IPS DF 4.7 (cell line): ENCODE data around the gene PCDH15.
A peak's percentile ranks its signal among the peaks of the same experiment; 100 is the strongest.

Experiments
- DNase-seq: peaks from one replicate; pipeline ENCODE4 v3.0.0-alpha.2; 2013; ENCODE audit warnings: low spot score; ENCODE audit errors: extremely low read depth

The PCDH15 gene

GRCh38 chr10:53886325-53887300 lies 914.4 kb downstream of the PCDH15 start:
- no peak for DNase-seq

GRCh38 chr10:53864846-53865245 lies 936.2 kb downstream of the PCDH15 start:
- no peak for DNase-seq

DNA sequence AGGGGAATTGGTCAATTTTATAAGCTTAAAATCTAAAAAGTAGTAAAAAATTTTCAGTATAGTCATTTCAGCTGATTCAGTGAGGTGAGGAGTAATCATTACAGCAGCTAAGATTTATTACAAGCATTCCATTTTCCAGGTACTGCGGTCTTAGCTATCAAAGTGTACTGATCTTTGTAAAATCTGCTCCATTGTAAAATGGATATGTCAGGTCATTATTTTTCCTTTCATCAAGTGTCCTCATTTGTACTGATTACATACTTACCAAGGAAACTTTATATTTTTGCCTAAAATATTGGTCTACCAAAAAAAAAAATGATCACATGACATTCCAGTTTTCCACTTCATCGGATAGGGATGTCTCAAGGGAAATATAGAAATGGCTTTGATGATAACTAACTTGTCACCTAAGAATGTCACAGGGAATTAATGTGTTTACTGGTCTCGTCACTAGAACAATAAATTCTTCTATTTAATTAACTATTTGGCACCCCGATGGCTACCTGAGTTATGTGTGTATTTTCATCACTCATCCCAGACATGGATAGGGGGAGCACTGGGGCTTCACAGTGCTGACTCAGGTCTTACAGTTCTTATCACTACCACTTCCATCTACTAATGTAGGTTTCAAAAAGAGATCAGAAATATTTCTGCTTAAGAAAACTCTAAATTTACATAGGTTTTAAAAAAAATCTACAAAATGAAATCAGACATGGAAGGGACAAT lies 948.4 kb downstream of the PCDH15 start:
- DNase-seq: no peak

DNA sequence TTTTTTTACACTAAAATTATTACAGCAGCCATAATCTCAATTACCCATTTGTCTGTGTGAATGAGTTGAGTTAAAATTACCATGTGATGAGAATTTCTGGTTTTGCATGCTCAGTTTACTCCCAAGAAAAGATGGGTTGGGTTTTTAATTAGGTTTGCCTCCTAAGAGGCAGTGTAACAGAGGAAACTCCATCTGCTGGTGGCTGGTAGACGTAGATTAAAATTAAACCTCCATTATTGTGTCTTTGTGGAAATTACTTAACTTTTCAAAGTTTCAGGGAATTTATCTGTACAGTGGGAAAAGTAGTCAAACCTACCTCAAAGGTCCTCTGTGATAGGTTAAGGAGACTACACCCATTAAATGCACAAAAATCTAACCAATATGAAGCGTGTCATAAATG lies 954.2 kb downstream of the PCDH15 start:
- DNase-seq: no peak

DNA sequence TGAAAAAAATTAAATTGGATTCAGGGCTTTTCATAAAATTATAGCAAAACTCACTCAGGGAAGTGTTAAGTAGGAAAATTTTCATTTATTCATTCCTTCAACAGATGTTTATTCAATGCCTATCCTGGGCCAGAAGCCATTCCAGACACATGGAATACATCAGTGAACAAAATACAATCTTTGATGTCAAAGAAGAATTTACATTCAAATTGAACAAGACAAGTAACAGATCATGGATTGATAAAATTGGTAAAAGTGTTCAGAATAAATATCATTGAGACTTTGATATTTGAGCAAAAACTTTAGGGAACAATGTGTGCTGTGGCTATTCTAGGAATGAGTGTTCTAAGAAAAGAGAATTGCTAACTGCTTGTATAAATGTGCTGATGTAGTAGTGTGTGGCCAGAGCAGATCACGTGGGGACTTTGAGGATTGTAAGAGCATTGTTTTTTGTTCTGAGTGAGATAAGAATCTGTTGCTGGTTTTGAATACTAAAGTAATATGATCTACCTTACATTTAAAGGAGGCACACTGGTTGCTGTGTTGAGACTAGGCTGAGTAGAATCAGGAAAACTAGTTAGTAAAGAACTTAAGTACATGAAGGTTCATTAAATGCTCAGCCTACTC lies 957.2 kb downstream of the PCDH15 start:
- no peak for DNase-seq

DNA sequence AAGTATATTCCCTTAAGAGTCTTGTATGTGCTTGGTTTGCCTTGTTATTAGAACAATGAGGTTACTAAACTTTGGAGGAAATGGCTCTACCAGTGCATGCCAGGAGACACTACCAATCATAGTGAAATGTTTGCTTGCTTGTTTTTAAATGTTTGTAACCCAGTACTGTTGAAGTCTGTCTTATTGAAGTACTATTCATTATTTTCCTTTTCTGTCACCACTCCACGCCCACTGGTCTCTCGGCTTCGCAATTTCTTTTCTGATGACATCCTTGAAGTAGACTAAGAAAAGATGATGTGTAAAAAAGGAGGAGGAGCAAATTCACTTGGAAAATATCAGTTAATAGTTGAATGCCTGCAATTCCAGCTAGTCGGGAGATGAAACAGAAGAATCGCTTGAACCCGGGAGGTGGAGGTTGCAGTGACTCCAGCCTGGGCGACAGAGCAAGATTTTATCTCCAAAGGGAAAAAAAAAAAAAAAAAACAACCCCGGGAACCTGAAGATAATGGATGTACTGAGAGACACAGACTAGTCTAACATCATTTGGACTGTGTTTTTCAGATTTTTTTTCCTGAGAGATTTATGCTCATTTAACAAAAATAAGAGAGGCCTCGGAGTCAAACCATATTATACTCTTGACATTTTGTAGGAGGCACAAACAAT lies 959.4 kb downstream of the PCDH15 start:
- DNase-seq: no peak

GRCh38 chr10:53840653-53841052 lies 960.4 kb downstream of the PCDH15 start:
- no peak for DNase-seq

GRCh38 chr10:53839440-53840039 lies 961.5 kb downstream of the PCDH15 start:
- DNase-seq: no peak

- DNase-seq: no peak
Measured at GRCh38 chr10:53836638-53837037, 964.4 kb downstream of the PCDH15 start.

DNA sequence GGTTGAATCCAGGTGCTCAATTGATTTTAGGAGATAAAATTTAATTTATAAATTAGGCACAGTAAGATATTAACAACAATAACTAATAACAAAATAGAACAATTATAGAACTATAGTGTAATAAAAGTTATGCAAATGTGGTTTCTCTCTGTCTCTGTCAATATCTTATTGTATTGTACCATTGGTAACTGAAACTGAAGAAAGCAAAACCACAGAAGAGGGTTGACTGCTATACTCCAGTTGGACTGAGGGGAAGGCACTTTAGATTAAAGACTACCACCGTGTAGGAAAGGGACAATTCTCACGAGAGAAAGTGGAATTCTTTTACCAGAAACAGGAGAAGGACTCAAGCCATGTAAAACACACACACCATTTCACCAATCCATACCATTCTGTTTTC lies 967.1 kb downstream of the PCDH15 start:
- DNase-seq: no peak

- no peak for DNase-seq
Measured at GRCh38 chr10:53827261-53827660, 973.8 kb downstream of the PCDH15 start.

DNA sequence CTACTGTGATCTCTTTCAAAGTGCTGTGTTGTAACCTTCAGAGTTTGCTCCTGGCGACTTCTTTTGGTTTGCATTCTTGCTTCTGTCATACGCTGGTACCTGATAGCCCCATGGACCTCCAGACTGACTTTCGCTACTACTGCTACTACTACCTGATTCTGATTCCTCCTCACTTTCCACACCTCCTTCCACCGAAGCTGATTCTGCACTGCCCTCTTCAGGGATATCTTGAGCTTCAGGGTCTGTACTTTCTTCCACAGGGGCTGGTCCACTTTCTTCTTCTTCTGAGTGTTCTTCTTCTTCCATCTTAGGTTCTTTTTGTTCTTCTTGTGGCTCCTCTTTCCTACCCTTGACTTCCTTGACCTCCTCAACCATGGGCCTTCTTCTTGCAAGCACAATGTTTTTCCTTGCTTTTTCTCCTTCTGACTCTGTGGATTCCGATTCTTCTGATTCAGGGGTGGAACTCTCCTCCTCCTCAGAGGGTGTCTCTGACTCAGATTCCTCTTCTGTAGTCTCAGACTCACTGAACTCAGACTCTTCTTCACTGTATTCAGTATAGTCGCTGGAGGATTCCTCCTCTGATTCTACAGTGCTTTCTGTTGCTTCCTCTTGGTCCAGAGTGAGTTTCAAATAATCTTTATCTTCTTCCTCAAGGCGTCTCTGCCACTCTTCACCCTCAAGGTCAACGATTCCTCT lies 992.2 kb downstream of the PCDH15 start:
- DNase-seq: peak; percentile 2

GRCh38 chr10:53786236-53786900 lies 1014.7 kb downstream of the PCDH15 start:
- peak; percentile 38 for DNase-seq

- no peak for DNase-seq
Measured at GRCh38 chr10:53771701-53772100, 1029.3 kb downstream of the PCDH15 start.

DNA sequence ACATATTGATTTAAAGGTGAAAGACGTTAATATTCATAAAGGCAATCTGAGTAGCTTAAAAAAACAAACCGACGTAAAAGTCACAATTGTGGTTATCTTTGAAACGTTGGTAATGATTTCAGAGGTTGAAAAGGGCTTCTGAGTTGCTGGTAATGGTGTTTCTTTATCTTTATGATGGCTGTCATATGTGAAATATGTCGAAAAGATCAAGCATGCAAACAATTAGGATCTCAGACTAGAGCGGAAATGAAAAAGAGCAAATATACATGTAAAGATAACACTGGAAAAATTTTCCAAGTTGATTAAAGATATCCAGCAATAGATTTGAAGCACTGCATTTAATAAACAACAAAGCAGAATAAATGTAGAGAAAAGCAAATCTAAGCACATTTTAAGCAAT lies 1030.1 kb downstream of the PCDH15 start:
- DNase-seq: no peak

DNA sequence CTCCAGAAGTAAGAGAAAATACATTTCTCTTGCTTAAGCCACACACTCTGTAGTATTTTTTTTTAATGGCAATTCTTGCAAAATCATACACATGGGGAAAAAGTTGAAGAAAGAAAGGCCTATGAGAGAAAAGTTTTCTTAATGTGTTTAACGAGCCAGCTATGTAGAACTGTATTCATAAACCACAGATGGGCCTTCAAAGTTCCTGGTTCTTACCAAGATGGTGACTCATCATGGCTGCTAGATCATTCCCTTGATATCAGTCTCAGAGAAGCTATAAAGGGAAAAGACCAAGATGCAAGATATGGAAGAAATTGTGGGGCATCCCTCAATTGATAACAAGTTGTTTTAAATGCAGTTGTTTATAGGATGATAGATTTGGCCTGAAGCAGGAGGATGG lies 1035.7 kb downstream of the PCDH15 start:
- DNase-seq: no peak

- DNase-seq: no peak
Measured at GRCh38 chr10:53754596-53755250, 1046.3 kb downstream of the PCDH15 start.
